GM23338 (cell line): ENCODE measurements around the gene MATN1. TPM values are rescaled to one million over a fixed set of nuclear protein-coding genes. Genes with fewer than 3 reads are reported as not detected.

Experiments used
- ATAC-seq: fragments of 200-7000 bp; cut with Tn5 transposase; 3 replicates; pipeline ENCODE4 v1.9.1; 2020
- DNase-seq: peaks from one replicate; pipeline ENCODE4 v3.0.0-alpha.2; 2015; ENCODE audit warnings: low spot score
- H2AFZ ChIP-seq: fragments of 200-600 bp; sonication (generic); 2 replicates; pipeline ENCODE4 v1.8.0; 2016; ENCODE audit warnings: antibody characterized with exemption, mild to moderate bottlenecking, moderate library complexity
- H3F3A ChIP-seq: fragments of 200-600 bp; sonication (generic); replicated peaks from 2 replicates; pipeline ENCODE4 v1.8.0; 2017; ENCODE audit warnings: antibody characterized with exemption, mixed run types, low read depth
- H3K27ac ChIP-seq: fragments of 200-600 bp; sonication (generic); 2 replicates; pipeline ENCODE4 v1.6.1; 2016; ENCODE audit warnings: low read depth
- H3K27me3 ChIP-seq: fragments of 200-600 bp; sonication (generic); 2 replicates; pipeline ENCODE4 v1.8.0; 2016; ENCODE audit warnings: mild to moderate bottlenecking, mixed run types, moderate library complexity; ENCODE audit not compliant: insufficient read depth
- H3K36me3 ChIP-seq: fragments of 200-600 bp; sonication (generic); 2 replicates; pipeline ENCODE4 v1.8.0; 2016; ENCODE audit warnings: mild to moderate bottlenecking; ENCODE audit not compliant: insufficient read depth
- H3K4me1 ChIP-seq: fragments of 200-600 bp; sonication (generic); 2 replicates; pipeline ENCODE4 v1.8.0; 2016; ENCODE audit warnings: mild to moderate bottlenecking, moderate library complexity; ENCODE audit not compliant: insufficient read depth
- H3K4me2 ChIP-seq: fragments of 200-600 bp; sonication (generic); 2 replicates; pipeline ENCODE4 v1.7.1; 2017; ENCODE audit warnings: mixed run types
- H3K4me3 ChIP-seq: fragments of 200-600 bp; sonication (generic); 2 replicates; pipeline ENCODE4 v1.6.1; 2016; ENCODE audit warnings: mixed run types
- H3K79me2 ChIP-seq: fragments of 200-600 bp; sonication (generic); replicated peaks from 2 replicates; pipeline ENCODE4 v1.8.0; 2017; ENCODE audit warnings: mild to moderate bottlenecking; ENCODE audit not compliant: insufficient read depth
- H3K9me2 ChIP-seq: fragments of 200-600 bp; sonication (generic); 2 replicates; pipeline ENCODE4 v1.8.0; 2017; ENCODE audit not compliant: insufficient read depth
- H4K20me1 ChIP-seq: fragments of 200-600 bp; sonication (generic); replicated peaks from 2 replicates; pipeline ENCODE4 v1.8.0; 2017; ENCODE audit warnings: mild to moderate bottlenecking; ENCODE audit not compliant: insufficient read depth
- H3K27ac Mint-ChIP-seq: 2 replicates; pipeline ENCODE4 v1.8.0; 2020; ENCODE audit warnings: inconsistent platforms, mild to moderate bottlenecking, moderate library complexity, mixed read lengths
- H3K27me3 Mint-ChIP-seq: 3 replicates; pipeline ENCODE4 v1.8.0; 2022; ENCODE audit warnings: low read depth, mild to moderate bottlenecking, moderate library complexity, mixed read lengths, inconsistent platforms; ENCODE audit not compliant: insufficient read depth, poor library complexity
- H3K36me3 Mint-ChIP-seq: 3 replicates; pipeline ENCODE4 v1.8.0; 2021; ENCODE audit warnings: low read depth, mild to moderate bottlenecking, inconsistent platforms, moderate library complexity, mixed read lengths
- H3K4me1 Mint-ChIP-seq: 3 replicates; pipeline ENCODE4 v1.8.0; 2020; ENCODE audit warnings: mild to moderate bottlenecking, inconsistent platforms, mixed read lengths
- H3K4me3 Mint-ChIP-seq: 3 replicates; pipeline ENCODE4 v1.8.0; 2021; ENCODE audit warnings: moderate library complexity, mild to moderate bottlenecking, inconsistent platforms, mixed read lengths
- H3K9me3 Mint-ChIP-seq: 3 replicates; pipeline ENCODE4 v1.8.0; 2020; ENCODE audit warnings: moderate library complexity, mild to moderate bottlenecking, inconsistent platforms, mixed read lengths
- CREB1 ChIP-seq: fragments of 250-450 bp; sonication (Bioruptor Pico); IDR thresholded peaks from 2 replicates; pipeline ENCODE4 v1.5.0; 2020; ENCODE audit warnings: low read depth, mild to moderate bottlenecking, moderate library complexity
- EZH2 ChIP-seq: fragments of 200-600 bp; sonication (generic); IDR thresholded peaks from one replicate; pipeline ENCODE4 v1.8.0; 2017; ENCODE audit warnings: antibody characterized with exemption, mild to moderate bottlenecking, low read depth; ENCODE audit not compliant: unreplicated experiment
- STAT1 ChIP-seq: IDR thresholded peaks from one replicate; pipeline ENCODE4 v1.6.1; 2016; ENCODE audit warnings: antibody characterized with exemption; ENCODE audit not compliant: unreplicated experiment
- polyA plus RNA-seq: library from polyadenylated mRNA; unstranded; fragments of >200 nt; fragmentation: Nextera tagmentation; extraction: Ambion mirVana; gene quantifications from 2 replicates; pipeline ENCODE4 v1.2.1, GENCODE V29; 2016
- total RNA-seq: library from RNA; depleted of rRNA; stranded (reverse); fragments of >200 nt; shearing (Covaris generic); gene quantifications from 2 replicates; pipeline ENCODE4 v1.2.3, GENCODE V29; 2014
- TF ChIP-seq, protein P1 (sequence below): IDR thresholded peaks from 2 replicates; pipeline ENCODE4 v1.6.1; 2016; ENCODE audit warnings: antibody characterized with exemption
- TF ChIP-seq, protein P2 (sequence below): fragments of 250-450 bp; sonication (Bioruptor Pico); IDR thresholded peaks from 2 replicates; pipeline ENCODE4 v1.5.0; 2020; ENCODE audit warnings: mild to moderate bottlenecking, moderate library complexity
- TF ChIP-seq, protein P3 (sequence below), 2 experiments: fragments of 200-600 bp in 1 of 2; sonication (generic) in 1 of 2; conservative IDR thresholded peaks; 2 replicates each; pipeline versions ENCODE4 v1.5.1 to v1.6.1; 2016 to 2017; ENCODE audit warnings: antibody characterized with exemption in 2 of 2, low read depth in 2 of 2, mild to moderate bottlenecking in 2 of 2, moderate library complexity in 1 of 2

Gene MATN1
- total and polyA plus RNA-seq, 2 experiments from 2014 or later = 0.08 to 0.31 TPM

DNA sequence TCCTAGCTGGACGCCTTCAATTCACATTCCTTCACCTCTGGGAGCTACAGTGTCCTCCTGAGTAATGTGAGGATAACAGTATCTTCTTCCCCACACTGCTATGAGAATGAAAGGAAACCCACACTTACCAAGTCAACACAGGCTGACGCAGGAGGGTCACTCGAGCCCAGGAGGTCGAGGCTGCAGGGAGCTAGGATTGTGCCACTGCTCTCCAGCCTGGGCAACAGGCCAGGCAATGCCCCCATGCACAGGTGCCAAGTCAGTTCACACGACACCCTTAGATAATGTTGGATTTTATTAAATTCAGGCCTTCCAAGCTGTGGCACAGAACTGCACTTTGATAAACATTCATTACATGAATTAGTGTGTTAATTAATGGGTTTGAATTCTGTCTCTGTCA is 31.9 kb downstream of the MATN1 start:
- peaks cover 20% of the 10 kb centered on the region for H3K4me1 ChIP-seq
- H3K4me2 ChIP-seq = no peak overlapping the region
- DNase-seq = no peak

DNA sequence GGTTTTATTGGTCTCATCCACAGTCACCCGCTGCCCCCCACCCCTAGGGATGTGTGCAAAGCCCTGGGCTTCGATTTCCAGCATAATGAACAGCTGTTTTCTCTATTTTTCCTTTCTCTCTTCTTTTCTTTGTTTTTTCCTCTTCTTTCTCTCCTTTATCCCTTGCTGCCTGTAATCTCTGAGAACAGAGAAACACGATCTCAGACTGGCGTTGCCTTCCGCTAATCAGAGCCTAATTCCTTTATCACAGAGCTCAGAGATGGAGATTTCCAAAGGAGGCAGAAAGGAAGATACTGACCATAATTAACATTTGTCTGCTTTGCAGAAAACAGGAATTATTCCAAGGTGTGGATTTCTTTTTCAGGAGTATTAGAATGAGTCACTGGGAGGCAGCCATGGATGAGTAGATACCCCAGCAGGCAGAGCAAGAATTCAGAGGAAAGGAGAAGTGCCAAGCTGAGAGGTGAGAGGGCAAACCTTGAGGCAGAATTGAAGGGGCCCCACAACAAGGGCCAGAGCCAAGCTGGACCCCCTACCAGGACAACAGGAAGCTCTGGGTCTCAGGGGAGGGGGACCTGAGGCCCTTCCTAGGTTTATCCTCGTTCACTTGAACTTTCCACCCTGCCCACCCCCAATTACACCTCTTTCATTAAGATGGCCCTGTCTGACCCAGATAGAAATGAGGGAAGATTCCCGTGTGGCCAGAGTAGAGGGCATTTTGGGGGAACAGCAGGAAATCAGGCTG is 33.3 kb downstream of the MATN1 start:
- no peak overlapping the region for H3K4me3 ChIP-seq
- H3K4me2 ChIP-seq = peak overlapping the region; percentile 62
- TF ChIP-seq STAT1 = no peak
- TF ChIP-seq, protein P1, sequence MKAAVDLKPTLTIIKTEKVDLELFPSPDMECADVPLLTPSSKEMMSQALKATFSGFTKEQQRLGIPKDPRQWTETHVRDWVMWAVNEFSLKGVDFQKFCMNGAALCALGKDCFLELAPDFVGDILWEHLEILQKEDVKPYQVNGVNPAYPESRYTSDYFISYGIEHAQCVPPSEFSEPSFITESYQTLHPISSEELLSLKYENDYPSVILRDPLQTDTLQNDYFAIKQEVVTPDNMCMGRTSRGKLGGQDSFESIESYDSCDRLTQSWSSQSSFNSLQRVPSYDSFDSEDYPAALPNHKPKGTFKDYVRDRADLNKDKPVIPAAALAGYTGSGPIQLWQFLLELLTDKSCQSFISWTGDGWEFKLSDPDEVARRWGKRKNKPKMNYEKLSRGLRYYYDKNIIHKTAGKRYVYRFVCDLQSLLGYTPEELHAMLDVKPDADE = no peak
- TF ChIP-seq, protein P2, sequence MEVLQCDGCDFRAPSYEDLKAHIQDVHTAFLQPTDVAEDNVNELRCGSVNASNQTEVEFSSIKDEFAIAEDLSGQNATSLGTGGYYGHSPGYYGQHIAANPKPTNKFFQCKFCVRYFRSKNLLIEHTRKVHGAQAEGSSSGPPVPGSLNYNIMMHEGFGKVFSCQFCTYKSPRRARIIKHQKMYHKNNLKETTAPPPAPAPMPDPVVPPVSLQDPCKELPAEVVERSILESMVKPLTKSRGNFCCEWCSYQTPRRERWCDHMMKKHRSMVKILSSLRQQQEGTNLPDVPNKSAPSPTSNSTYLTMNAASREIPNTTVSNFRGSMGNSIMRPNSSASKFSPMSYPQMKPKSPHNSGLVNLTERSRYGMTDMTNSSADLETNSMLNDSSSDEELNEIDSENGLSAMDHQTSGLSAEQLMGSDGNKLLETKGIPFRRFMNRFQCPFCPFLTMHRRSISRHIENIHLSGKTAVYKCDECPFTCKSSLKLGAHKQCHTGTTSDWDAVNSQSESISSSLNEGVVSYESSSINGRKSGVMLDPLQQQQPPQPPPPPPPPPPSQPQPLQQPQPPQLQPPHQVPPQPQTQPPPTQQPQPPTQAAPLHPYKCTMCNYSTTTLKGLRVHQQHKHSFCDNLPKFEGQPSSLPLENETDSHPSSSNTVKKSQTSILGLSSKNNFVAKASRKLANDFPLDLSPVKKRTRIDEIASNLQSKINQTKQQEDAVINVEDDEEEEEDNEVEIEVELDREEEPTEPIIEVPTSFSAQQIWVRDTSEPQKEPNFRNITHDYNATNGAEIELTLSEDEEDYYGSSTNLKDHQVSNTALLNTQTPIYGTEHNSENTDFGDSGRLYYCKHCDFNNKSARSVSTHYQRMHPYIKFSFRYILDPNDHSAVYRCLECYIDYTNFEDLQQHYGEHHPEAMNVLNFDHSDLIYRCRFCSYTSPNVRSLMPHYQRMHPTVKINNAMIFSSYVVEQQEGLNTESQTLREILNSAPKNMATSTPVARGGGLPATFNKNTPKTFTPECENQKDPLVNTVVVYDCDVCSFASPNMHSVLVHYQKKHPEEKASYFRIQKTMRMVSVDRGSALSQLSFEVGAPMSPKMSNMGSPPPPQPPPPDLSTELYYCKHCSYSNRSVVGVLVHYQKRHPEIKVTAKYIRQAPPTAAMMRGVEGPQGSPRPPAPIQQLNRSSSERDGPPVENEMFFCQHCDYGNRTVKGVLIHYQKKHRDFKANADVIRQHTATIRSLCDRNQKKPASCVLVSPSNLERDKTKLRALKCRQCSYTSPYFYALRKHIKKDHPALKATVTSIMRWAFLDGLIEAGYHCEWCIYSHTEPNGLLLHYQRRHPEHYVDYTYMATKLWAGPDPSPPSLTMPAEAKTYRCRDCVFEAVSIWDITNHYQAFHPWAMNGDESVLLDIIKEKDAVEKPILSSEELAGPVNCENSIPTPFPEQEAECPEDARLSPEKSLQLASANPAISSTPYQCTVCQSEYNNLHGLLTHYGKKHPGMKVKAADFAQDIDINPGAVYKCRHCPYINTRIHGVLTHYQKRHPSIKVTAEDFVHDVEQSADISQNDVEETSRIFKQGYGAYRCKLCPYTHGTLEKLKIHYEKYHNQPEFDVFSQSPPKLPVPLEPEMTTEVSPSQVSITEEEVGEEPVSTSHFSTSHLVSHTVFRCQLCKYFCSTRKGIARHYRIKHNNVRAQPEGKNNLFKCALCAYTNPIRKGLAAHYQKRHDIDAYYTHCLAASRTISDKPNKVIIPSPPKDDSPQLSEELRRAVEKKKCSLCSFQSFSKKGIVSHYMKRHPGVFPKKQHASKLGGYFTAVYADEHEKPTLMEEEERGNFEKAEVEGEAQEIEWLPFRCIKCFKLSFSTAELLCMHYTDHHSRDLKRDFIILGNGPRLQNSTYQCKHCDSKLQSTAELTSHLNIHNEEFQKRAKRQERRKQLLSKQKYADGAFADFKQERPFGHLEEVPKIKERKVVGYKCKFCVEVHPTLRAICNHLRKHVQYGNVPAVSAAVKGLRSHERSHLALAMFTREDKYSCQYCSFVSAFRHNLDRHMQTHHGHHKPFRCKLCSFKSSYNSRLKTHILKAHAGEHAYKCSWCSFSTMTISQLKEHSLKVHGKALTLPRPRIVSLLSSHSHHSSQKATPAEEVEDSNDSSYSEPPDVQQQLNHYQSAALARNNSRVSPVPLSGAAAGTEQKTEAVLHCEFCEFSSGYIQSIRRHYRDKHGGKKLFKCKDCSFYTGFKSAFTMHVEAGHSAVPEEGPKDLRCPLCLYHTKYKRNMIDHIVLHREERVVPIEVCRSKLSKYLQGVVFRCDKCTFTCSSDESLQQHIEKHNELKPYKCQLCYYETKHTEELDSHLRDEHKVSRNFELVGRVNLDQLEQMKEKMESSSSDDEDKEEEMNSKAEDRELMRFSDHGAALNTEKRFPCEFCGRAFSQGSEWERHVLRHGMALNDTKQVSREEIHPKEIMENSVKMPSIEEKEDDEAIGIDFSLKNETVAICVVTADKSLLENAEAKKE (CRISPR knock-in tag) = no peak
- TF ChIP-seq, protein P3, sequence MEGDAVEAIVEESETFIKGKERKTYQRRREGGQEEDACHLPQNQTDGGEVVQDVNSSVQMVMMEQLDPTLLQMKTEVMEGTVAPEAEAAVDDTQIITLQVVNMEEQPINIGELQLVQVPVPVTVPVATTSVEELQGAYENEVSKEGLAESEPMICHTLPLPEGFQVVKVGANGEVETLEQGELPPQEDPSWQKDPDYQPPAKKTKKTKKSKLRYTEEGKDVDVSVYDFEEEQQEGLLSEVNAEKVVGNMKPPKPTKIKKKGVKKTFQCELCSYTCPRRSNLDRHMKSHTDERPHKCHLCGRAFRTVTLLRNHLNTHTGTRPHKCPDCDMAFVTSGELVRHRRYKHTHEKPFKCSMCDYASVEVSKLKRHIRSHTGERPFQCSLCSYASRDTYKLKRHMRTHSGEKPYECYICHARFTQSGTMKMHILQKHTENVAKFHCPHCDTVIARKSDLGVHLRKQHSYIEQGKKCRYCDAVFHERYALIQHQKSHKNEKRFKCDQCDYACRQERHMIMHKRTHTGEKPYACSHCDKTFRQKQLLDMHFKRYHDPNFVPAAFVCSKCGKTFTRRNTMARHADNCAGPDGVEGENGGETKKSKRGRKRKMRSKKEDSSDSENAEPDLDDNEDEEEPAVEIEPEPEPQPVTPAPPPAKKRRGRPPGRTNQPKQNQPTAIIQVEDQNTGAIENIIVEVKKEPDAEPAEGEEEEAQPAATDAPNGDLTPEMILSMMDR (conservative IDR thresholded peaks at IDR 0.05; ENCODE audit: low read depth in 2 of 2) = no peak
- no peak for TF ChIP-seq CREB1 (CRISPR knock-in tag)
- TF ChIP-seq EZH2 = no peak
- Mint-ChIP-seq H3K9me3 (no peaks in the 10 kb centered on the region), H3K27ac (no peak overlapping the region), H3K4me3 (no peak overlapping the region; the same call in 2 of the 3 replicates), H3K27me3 (peaks cover 12% of the 10 kb centered on the region), H3K4me1 (peaks cover 47% of the 10 kb centered on the region), H3K36me3 (no peaks in the 10 kb centered on the region)
- H3K27me3 ChIP-seq = no peaks in the 10 kb centered on the region
- H3K36me3 ChIP-seq = no peaks in the 10 kb centered on the region
- H3K9me2 ChIP-seq = no peaks in the 10 kb centered on the region
- H3F3A ChIP-seq = no peaks in the 10 kb centered on the region
- ATAC-seq (no peak), DNase-seq (no peak)
- no peak overlapping the region for H3K27ac ChIP-seq
- peaks cover 29% of the 10 kb centered on the region for H3K4me1 ChIP-seq
- H4K20me1 ChIP-seq = no peaks in the 10 kb centered on the region
- peak overlapping the region; percentile 88 for H2AFZ ChIP-seq
- no peaks in the 10 kb centered on the region for H3K79me2 ChIP-seq

More for the DNA sequence above, 31.9 kb downstream of the MATN1 start:
- Histone ChIP-seq H3K27ac (no peak overlapping the region), H3K79me2 (no peaks in the 10 kb centered on the region), H3K27me3 (no peaks in the 10 kb centered on the region), H4K20me1 (no peaks in the 10 kb centered on the region), H2AFZ (no peak overlapping the region), H3K9me2 (no peaks in the 10 kb centered on the region), H3K4me3 (no peak overlapping the region), H3K36me3 (no peaks in the 10 kb centered on the region), H3F3A (no peaks in the 10 kb centered on the region)
- H3K36me3 Mint-ChIP-seq = no peaks in the 10 kb centered on the region
- peaks cover 40% of the 10 kb centered on the region for H3K4me1 Mint-ChIP-seq
- no peaks in the 10 kb centered on the region for H3K9me3 Mint-ChIP-seq
- no peak overlapping the region for H3K27ac Mint-ChIP-seq
- ATAC-seq = no peak
- TF ChIP-seq STAT1 = no peak
- peaks cover 9% of the 10 kb centered on the region for H3K27me3 Mint-ChIP-seq
- no peak overlapping the region for H3K4me3 Mint-ChIP-seq
